T-helper 1 cell treated with Interleukin-12 subunit alpha and Interleukin-12 subunit beta and Interleukin-4 antibody, amounts not matched to agents 30 μg/mL and 1 μg/mL, for 36 hours (primary cell): Measurements from ENCODE around the gene ELN.
A peak's percentile ranks its signal among the peaks of the same experiment; 100 is the strongest.

Experiments
- H3K27ac Mint-ChIP-seq: one replicate; pipeline ENCODE4 v1.8.0; 2021; ENCODE audit warnings: mild to moderate bottlenecking, mixed read lengths
- H3K27me3 Mint-ChIP-seq: one replicate; pipeline ENCODE4 v1.8.0; 2021; ENCODE audit warnings: low read depth, mixed read lengths
- H3K36me3 Mint-ChIP-seq: one replicate; pipeline ENCODE4 v1.8.0; 2021; ENCODE audit warnings: low read depth, mixed read lengths
- H3K4me1 Mint-ChIP-seq: one replicate; pipeline ENCODE4 v1.8.0; 2021; ENCODE audit warnings: low read depth, mixed read lengths
- H3K4me3 Mint-ChIP-seq: one replicate; pipeline ENCODE4 v1.8.0; 2021; ENCODE audit warnings: mild to moderate bottlenecking, moderate library complexity, mixed read lengths
- H3K9me3 Mint-ChIP-seq: one replicate; pipeline ENCODE4 v1.8.0; 2021; ENCODE audit warnings: mixed read lengths

Gene ELN

GRCh38 chr7:74092964-74093471 lies 65.0 kb downstream of the ELN start:
- H3K4me1 Mint-ChIP-seq = peaks cover 14% of the 10 kb centered on the region
- H3K27me3 Mint-ChIP-seq = no peaks in the 10 kb centered on the region
- H3K4me3 Mint-ChIP-seq = no peak overlapping the region
- no peaks in the 10 kb centered on the region for H3K9me3 Mint-ChIP-seq
- peak overlapping the region; percentile 99 for H3K27ac Mint-ChIP-seq
- peaks cover 6% of the 10 kb centered on the region for H3K36me3 Mint-ChIP-seq

GRCh38 chr7:74093671-74094223 lies 65.8 kb downstream of the ELN start:
- Mint-ChIP-seq H3K36me3 (peaks cover 10% of the 10 kb centered on the region), H3K4me3 (peak overlapping the region; percentile 92), H3K4me1 (peaks cover 14% of the 10 kb centered on the region), H3K27ac (peak overlapping the region; percentile 99), H3K27me3 (no peaks in the 10 kb centered on the region), H3K9me3 (no peaks in the 10 kb centered on the region)

- peak overlapping the region; percentile 99 for H3K27ac Mint-ChIP-seq
- peaks cover 14% of the 10 kb centered on the region for H3K4me1 Mint-ChIP-seq
- peaks cover 10% of the 10 kb centered on the region for H3K36me3 Mint-ChIP-seq
- H3K27me3 Mint-ChIP-seq = no peaks in the 10 kb centered on the region
- peak overlapping the region; percentile 92 for H3K4me3 Mint-ChIP-seq
- H3K9me3 Mint-ChIP-seq = no peaks in the 10 kb centered on the region
Measured at GRCh38 chr7:74094224-74095101, 66.5 kb downstream of the ELN start.

GRCh38 chr7:74095135-74095534 lies 67.2 kb downstream of the ELN start:
- peaks cover 14% of the 10 kb centered on the region for H3K4me1 Mint-ChIP-seq
- peak overlapping the region; percentile 92 for H3K4me3 Mint-ChIP-seq
- H3K27me3 Mint-ChIP-seq = no peaks in the 10 kb centered on the region
- H3K36me3 Mint-ChIP-seq = peaks cover 10% of the 10 kb centered on the region
- peak overlapping the region; percentile 99 for H3K27ac Mint-ChIP-seq
- no peaks in the 10 kb centered on the region for H3K9me3 Mint-ChIP-seq

GRCh38 chr7:74097937-74098614 lies 70.1 kb downstream of the ELN start:
- peak overlapping the region; percentile 41 for H3K27ac Mint-ChIP-seq

GRCh38 chr7:74099031-74099430 lies 71.1 kb downstream of the ELN start:
- Mint-ChIP-seq H3K27me3 (no peaks in the 10 kb centered on the region), H3K4me3 (no peak overlapping the region), H3K4me1 (peaks cover 10% of the 10 kb centered on the region), H3K27ac (no peak overlapping the region), H3K9me3 (no peaks in the 10 kb centered on the region), H3K36me3 (peaks cover 13% of the 10 kb centered on the region)

More at GRCh38 chr7:74097937-74098614, 70.1 kb downstream of the ELN start:
- no peaks in the 10 kb centered on the region for H3K27me3 Mint-ChIP-seq
- H3K36me3 Mint-ChIP-seq = peaks cover 13% of the 10 kb centered on the region
- no peaks in the 10 kb centered on the region for H3K9me3 Mint-ChIP-seq
- H3K4me1 Mint-ChIP-seq = peaks cover 14% of the 10 kb centered on the region
- H3K4me3 Mint-ChIP-seq = no peak overlapping the region

GRCh38 chr7:74101061-74101681 lies 73.2 kb downstream of the ELN start:
- Mint-ChIP-seq H3K9me3 (no peaks in the 10 kb centered on the region), H3K36me3 (peaks cover 13% of the 10 kb centered on the region), H3K4me3 (no peak overlapping the region), H3K27ac (no peak overlapping the region), H3K4me1 (peaks cover 3% of the 10 kb centered on the region), H3K27me3 (no peaks in the 10 kb centered on the region)

GRCh38 chr7:74103219-74103772 lies 75.3 kb downstream of the ELN start:
- Mint-ChIP-seq H3K9me3 (no peaks in the 10 kb centered on the region), H3K27me3 (no peaks in the 10 kb centered on the region), H3K36me3 (peaks cover 6% of the 10 kb centered on the region), H3K4me3 (no peak overlapping the region), H3K4me1 (no peaks in the 10 kb centered on the region), H3K27ac (no peak overlapping the region)

- Mint-ChIP-seq H3K9me3 (no peaks in the 10 kb centered on the region), H3K27me3 (no peaks in the 10 kb centered on the region), H3K4me1 (no peaks in the 10 kb centered on the region), H3K4me3 (no peak overlapping the region), H3K36me3 (peaks cover 5% of the 10 kb centered on the region), H3K27ac (no peak overlapping the region)
Measured at GRCh38 chr7:74104702-74105101, 76.7 kb downstream of the ELN start.

- no peaks in the 10 kb centered on the region for H3K9me3 Mint-ChIP-seq
- peaks cover 5% of the 10 kb centered on the region for H3K36me3 Mint-ChIP-seq
- H3K27ac Mint-ChIP-seq = no peak overlapping the region
- H3K27me3 Mint-ChIP-seq = no peaks in the 10 kb centered on the region
- no peak overlapping the region for H3K4me3 Mint-ChIP-seq
- no peaks in the 10 kb centered on the region for H3K4me1 Mint-ChIP-seq
Measured at GRCh38 chr7:74105992-74106391, 78.0 kb downstream of the ELN start.

- Mint-ChIP-seq H3K36me3 (peaks cover 5% of the 10 kb centered on the region), H3K9me3 (no peaks in the 10 kb centered on the region), H3K27ac (no peak overlapping the region), H3K27me3 (no peaks in the 10 kb centered on the region), H3K4me3 (no peak overlapping the region), H3K4me1 (no peaks in the 10 kb centered on the region)
Measured at GRCh38 chr7:74106846-74107245, 78.9 kb downstream of the ELN start.

GRCh38 chr7:74115326-74115725 lies 87.4 kb downstream of the ELN start:
- Mint-ChIP-seq H3K4me1 (no peaks in the 10 kb centered on the region), H3K9me3 (no peaks in the 10 kb centered on the region), H3K27ac (no peak overlapping the region), H3K4me3 (no peak overlapping the region), H3K36me3 (peaks cover 4% of the 10 kb centered on the region), H3K27me3 (no peaks in the 10 kb centered on the region)

GRCh38 chr7:74116356-74116755 lies 88.4 kb downstream of the ELN start:
- no peaks in the 10 kb centered on the region for H3K27me3 Mint-ChIP-seq
- H3K9me3 Mint-ChIP-seq = no peaks in the 10 kb centered on the region
- peaks cover 5% of the 10 kb centered on the region for H3K36me3 Mint-ChIP-seq
- no peak overlapping the region for H3K4me3 Mint-ChIP-seq
- H3K4me1 Mint-ChIP-seq = no peaks in the 10 kb centered on the region
- H3K27ac Mint-ChIP-seq = no peak overlapping the region
